Effector CD8-positive, alpha-beta T cell (primary cell): ENCODE data around the gene ZBTB17.

Experiments
- DNase-seq: peaks from one replicate; lab custom pipeline; 2025; lab: John Stamatoyannopoulos, UW

Gene ZBTB17

DNA sequence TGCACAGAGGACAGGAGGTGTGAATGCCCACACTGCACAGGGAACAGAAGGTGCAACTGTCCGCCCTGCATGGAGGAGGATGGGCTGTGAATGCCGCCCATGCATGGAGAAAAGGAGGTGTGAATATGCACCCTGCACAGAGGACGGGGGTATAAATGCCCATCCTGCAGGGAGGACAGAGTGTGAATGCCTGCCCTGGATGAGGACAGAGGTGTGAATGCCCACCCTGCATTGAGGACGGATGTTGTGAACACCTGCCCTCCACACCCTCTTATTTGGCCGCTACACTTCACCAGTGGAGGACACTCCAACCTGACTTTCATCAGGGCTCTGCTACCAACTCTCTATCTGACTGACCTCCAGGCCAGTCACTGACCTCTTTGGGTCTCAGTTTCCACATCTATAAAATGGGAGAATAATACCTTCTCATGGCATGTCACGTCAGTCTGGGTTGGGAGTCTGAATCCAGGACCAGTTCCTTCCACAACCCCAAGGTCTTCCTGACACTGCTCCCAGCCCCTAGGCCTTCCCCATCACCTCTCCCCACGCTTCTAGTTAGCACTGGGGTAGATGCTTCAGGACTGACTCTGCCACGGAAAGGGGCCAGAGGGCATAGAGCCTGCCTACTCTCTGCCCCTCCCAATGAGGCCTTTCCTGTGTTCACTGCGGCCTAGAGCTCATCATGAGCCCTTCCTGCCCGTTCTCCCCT, 28.4 kb downstream of the ZBTB17 start:
- no peak for DNase-seq

DNA sequence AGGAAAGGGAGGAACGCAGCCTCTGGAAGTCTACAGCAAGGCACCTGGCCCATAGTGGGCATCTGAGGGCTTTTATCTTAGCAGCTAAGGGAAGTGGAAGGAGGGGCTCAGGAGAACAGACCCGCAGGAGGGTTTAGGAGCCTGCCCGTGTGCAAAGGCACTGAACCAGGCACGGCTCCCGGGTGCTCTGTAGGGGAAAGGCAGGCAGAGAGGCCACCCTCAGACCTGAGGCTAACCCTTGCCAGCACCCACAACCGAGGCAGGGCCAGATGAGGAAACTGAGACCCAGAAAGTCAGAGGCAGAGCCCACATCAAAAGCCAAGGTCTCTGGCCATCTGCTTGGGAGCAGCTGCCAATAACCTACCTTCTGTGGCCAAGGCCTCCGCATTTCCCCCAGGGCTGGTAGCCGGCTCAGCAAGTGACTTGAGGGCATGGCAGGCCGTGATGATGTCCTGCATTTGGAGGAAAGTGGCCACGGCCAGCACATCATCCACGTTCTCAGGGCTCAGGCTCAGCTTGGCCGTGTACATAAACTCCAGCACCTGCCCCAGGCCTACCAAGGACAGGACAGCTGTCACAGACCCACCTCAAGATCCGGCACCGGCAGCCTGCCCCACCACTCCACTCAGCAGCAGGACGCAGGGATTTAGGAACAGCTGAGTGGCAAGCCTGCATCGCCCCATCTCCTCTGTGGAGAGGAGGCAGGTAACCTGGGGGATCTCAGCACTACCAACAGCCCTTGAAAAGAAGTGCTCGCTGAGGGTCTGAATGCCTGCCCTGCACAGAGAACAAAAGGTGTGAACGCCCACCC, 29.1 kb downstream of the ZBTB17 start:
- no peak for DNase-seq

DNA sequence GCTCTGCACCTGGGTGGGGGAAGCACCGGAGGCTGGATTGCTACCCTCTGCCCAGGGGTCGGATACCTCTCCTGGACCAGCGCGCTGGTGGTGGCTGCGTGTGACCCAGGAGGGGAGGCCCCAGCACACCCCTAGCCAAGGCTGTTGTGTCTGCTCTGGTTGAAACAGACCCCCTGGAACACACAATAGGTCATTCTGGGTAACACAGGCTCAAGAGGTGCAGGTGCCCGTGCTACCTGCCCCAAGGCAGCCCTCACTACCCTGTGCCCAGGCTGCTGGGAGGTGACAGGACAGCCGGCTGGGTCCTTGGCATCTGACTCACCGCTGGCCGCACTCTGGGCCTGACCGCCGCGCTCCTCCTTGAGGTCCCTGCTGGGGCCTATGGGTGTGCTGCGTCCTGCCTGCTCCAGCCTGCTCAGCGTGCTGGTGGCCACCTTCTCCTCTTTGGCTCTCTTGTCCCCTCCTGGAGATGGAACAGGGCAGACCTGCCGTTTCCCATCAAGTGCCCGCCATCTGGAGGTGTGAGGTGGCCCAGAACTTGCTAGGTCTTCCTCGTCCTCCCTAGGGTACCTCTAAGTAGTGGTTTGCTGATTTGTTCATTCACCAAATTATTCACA, 30.0 kb downstream of the ZBTB17 start:
- no peak for DNase-seq

DNA sequence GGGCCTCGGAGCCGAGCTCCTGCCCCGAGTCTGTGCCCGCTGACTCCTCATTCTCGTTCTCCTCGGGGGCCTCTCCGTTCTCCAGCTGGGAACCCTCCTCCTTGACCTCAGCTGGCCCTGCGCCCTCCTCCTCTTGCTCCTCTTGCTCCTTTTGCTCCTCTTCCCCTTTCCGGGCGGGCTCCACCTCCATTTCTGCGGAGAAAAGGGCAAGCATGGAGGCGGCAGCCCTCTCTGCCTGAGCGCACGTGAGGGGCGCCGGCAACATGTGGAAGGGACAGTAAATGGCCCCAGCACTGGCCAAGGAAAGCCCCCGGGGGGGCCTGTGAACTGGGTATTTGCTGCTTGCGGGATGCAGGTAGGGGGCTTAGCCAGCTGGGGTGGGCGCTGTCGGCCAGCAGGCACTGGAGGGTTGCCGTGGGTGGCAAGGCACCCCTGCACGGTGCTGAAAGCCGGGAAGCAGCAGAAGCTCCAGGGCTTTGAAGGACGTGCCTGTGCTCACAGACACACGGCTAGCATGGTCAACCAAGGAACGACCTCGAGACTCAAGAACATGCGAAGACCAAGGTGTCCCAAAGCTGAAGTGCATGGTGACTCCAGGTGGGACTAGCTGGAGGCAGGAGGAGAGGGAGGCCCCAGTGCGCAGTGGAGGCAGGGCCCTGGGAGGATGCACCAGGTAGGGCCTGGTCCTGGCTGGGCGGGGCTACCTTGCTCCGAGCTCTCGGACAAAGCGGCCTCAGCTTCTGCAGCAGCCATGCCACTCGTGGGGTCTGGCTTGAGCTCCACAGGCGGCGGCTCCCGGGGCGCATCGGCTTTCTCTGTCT, 30.7 kb downstream of the ZBTB17 start:
- no peak for DNase-seq

DNA sequence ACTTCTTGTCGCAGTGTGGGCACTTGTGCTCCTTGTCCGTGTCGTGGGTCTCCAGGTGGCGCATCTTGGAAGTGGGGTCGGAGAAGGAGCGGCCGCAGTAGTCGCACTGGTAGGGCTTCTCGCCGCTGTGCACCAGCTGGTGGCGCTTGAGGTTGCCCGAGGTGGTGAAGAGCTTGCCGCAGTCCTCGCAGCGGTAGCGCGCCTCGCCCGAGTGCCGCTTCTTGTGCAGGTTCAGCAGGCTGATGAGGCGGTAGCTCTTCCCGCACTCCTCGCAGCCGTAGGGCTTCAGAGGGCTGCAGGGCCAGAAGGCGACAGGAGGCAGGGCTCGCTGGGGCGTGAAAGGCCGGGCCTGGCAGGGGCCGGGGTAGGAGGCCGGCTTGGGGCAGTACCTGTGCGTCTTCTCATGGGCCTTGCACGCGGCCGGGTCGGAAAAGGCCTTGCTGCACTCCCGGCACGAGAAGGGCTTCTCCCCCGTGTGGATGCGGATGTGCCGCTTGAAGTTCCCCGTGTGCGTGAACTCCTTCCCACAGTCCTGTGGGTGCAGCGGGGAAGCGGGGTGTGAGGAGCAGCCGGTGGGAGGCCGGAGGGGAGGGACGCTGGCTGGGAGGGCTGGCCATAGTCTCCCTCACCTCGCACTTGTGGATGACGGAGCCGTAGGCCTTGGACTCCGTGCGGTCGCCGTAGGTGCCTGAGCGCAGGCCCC, 31.4 kb downstream of the ZBTB17 start:
- DNase-seq, result no peak

DNA sequence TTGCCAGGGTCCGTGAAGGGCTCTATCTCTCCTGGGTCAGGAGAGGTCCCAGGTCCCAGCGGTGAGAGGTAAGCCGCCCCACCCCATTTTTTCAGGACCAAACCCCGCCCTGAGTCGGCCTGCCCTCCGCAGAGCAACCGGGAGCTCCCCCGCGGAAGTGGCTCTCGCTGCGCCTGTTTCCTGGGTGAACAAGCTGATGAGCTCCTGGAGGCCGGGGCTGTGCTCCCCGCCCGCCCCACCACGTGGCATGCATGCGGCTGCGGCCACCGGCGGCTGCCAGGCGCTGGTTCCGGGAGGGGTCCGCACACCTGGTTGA, 32.0 kb downstream of the ZBTB17 start:
- no peak for DNase-seq

DNA sequence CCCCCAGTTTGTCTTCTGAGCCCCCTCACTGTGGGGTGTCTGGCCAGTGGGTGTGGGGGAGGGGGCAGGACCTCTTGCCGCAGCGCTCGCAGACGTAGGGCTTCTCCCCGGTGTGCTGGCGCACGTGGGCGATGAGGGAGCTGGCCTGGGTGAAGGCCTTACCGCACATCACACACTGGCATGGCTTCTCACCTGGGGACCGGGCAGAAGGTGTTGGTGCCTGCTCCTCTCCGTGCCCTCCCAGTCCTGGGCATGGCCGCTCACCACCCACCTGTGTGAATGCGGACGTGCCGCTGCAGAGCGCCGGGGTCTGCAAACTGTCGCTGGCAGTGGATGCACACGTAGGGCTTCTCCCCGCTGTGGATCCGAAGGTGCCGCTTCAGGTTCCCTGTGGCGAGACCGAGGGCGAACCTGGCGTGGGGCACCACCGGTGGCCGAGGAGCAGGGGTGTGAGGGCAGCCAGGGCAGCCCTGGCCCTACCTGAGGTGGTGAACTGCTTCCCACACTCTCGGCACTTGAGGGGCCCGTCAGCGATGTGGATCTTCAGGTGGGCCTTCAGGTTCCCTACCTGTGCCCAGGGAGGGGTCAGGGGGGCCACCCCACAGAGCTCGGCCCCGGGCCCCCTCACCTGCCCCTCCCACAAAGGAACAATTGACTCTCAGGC, 32.4 kb downstream of the ZBTB17 start:
- DNase-seq, result no peak

DNA sequence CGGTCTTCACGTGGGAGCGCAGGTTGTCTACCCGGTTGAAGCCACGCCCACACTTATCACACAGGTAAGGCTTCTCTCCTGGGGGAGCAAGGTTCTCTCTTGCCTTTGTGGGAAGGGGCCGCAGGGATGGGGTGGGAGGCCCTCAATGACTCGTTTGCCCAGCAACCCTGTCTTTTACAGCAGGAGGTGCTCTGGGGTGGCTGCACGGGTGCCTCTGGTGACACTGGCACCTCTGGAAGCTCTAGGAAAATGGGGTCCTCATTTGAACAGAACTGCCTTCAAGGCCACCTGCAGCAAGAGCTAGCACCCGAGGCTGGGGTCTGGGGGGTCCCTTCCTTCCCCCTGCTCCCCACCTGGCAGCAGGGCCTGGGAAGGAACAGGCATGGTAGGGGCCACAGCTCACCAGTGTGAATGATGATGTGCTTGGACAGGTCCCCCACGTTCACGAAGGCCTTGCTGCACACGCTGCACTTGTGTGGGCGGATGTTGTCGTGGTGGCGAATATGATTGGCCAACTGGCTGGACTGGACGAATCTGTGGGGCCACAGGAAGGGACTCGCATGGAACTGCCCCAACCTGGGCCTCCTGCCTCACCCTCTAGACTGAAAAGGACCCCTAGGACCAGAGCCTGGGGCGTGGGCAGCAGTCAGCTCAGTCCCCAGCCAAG, 33.1 kb downstream of the ZBTB17 start:
- no peak for DNase-seq

DNA sequence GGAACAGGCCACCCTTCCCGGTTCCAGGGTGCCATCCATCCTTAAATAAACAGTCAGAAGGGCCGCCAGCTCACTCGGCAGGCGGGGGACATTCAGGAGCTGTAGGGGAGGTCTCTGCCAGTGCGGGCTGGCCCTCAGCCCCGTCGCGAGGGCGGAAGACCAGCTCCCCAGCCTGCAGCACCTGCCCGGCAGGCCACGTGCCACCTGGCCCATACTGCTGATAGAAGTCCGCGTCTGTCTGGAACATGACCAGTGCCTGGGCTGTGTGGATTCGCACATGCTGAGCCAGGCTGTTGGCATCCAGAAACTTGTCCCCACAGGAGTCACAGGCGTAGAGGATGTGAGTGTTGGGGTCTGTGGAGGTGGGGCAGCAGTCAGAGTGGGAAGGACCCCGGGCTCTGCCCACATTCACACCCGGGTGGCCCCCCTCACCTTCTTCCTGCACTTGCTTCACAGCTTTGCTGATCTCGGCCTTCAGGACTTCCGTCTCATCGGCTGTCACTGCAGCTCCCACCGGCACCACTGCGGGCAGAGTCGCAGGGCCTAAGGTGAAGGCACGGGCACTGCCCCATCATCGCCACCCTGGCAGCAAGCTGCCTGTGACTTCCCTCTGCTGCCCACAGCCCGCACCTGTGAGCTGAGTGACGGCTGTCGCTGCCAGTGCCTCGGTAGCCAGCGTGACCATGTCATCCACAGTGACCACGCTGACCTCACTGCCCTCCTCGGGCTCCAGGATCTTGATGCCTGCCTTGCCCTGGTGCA, 33.8 kb downstream of the ZBTB17 start:
- no peak for DNase-seq

DNA sequence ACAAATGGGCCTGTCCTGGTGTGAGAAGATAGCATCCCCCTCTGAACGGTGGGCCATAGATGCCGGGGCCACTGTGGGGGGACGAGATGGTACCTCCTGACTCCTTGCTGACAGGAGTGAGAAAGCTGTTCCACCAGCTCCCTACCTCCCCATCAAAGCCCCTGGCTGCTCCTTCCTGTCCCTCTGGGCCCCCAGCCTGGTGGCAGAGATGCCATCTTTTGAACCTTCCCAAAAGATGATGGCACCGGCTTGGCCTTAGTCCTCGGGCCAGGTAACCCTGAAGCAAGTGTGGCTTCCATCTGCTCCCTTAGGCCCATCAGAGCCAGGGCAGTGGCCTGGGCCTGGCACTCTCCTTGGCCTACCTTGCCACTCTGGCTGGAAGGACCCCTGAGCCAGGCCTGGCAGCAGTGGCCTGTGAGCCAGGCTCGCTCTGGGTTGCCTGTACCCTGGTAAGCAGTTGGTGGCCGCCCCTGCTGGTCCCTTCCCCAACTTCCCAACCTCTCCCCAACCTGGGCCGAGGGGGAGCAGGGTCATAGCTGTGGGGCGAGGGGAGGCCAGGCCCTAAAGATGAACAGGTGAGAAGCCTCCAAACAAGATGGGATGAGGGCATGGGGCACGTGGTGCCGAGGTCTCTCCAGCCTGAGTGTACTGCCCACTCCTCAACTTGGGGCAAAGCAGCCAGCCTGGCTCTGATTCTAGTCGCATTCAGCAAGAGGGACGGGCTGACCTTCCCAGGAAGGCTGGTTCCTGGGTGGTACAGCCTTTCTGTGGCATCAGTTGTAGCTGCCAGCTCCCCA, 34.7 kb downstream of the ZBTB17 start:
- no peak for DNase-seq

DNA sequence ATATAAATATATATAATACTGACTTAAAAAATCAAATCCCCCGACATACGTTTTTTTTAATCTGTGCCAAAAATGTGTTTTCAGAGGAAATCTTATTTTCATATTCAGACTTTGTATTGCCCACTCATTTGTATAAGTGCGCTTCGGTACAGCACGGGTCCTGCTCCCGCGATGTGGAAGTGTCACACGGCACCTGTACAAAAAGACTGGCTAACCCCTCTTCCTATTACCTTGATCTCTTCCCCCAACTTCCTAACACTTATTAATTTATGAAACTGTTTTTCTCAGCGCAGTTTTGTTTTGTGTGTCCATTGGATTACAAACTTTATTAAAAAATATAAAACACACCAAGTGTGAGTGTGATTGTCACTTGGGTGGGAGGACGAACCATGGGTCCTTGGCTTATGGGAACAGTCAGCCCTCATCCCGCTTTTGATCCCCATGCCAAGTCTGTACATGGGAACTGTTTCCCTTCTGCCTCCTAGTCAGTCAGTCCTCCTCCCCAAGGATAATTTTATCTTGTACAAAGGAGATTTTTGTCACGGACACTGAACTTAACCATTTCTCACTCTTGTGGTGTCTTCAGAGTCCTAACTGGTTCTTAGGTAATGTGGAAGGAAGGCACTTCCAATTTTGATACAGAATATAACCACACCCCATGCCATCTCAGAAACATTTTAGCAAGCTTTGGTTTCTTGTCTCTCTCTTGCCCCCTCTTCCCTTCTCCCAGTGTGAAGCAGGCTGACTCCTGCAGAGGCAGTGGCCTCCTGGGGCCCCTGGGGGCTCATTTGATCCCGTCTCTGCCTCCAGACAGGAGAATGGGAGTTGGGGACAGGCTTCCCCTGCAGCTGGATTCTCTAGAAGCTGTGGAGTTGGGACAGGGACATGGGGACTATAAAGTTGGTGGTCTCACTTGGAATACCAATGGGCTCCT, 35.5 kb downstream of the ZBTB17 start:
- no peak for DNase-seq

DNA sequence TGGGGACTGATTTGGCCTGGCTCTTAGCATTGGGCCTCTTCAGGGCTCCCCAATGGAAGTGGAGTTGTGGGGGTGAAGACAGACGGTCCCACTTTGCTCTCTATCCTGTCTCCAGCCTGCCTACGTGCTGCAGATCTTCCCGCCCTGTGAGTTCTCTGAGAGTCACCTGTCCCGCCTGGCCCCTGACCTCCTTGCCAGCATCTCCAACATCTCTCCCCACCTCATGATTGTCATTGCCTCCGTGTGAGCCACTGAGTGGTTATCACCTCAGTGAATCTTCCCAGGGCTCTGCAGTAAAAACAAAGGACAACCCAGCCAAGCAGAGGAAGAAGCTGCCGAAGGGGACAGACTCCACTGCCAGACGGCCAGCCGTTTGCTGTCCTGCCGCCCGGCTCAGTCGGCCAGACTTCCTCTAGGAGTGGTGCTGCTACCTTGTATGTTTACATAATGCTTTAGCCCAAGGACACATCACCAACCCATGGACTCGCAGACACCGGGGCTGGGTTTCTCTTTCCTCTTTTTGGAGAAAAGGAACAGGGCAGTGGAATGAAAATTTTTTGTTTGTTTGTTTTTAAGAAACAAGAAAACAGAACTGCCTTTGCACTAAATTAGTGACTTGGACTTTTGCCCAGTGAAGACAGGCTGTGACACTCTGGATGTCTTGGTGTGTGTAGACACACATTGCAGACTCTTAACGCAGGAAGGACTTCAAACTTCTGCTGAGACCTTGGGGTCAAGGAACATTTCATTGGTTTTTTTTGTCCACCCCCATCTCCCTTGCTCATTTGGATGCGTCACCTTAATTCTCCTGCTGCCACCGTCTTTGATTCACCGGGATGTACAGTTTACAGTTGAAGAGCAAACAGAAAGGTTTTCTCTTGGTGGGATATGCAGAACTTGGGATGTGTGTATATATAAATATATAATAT, 36.5 kb downstream of the ZBTB17 start:
- no peak for DNase-seq

DNA sequence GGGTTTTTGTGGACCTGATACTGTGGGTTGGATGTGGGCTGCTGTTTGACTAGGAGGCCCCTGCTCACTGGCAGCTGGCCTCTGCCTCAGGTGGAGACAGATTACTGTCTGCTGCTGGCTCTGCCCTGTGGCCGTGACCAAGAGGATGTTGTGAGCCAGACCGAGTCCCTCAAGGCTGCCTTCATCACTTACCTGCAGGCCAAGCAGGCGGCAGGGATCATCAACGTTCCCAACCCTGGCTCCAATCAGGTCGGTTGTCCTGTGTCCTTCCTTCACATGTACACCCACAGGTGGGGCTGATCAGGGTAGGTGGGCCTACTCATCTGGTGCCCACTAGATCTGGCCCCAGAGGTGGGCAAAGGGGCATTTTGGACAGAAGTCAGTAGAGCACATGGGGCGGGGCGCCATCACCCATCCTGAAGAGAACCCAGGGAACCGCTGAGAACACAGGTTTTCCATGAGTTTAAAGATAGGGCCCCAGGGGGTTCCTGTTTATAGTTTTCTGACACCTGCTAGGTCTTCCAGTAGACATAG, 37.2 kb downstream of the ZBTB17 start:
- no peak for DNase-seq

DNA sequence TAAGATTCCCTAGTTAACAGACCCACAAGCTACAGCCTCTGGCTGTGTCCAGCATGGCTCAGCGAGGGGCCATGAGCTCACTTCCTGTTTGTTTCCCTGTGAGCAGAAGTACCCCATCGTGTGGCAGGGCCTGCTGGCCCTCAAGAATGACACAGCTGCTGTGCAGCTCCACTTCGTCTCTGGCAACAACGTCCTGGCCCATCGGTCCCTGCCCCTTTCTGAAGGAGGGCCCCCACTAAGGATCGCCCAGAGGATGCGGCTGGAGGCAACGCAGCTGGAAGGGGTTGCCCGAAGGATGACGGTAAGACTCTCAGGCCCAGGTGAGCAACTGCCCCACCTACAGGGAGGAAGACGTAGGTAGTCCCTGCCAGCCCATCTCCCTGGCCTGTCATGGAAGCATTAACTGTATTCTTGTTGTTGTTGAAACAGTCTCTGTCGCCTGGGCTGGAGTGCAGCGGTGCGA, 38.2 kb downstream of the ZBTB17 start:
- no peak for DNase-seq

DNA sequence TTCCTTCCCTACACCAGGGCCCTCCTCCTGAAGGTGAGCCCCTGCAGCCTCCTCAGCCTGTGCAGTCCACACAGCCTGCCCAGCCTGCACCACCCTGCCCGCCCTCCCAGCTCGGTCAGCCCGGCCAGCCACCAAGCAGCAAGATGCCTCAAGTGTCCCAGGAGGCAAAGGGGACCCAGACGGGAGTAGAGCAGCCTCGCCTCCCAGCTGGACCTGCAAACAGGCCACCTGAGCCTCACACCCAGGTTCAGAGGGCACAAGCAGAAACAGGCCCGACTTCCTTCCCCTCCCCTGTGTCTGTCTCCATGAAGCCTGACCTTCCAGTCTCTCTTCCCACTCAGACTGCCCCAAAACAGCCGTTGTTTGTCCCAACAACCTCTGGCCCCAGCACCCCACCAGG, 38.8 kb downstream of the ZBTB17 start:
- no peak for DNase-seq

DNA sequence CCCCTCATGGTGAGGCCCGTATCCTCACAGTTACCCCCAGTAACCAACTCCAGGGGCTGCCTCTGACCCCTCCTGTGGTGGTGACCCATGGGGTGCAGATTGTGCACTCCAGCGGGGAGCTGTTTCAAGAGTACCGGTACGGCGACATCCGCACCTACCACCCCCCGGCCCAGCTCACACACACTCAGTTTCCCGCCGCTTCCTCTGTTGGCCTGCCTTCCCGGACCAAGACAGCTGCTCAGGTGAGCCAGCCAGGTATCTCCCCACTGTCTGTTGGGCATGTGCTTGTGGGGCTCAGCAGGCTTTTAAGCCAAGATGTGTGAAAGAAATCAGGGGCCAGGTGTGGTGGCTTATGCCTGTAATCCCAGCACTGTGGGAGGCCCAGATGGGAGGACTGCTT, 39.9 kb downstream of the ZBTB17 start:
- DNase-seq, result no peak
